ENCODE measurements around the gene RNASE11. TPM values are rescaled to one million over a fixed set of nuclear protein-coding genes. Genes with fewer than 3 reads are reported as not detected.

The RNASE11 gene
- total and polyA plus RNA-seq, 9 of the 15 experiments (the other 6 are each of a cell fraction or from before 2014, with no cell fraction given): 0.16 to 0.29 (median 0.22) TPM; not detected in 6

GRCh38 chr14:20615996-20616395 lies 28.2 kb upstream of the RNASE11 start (continued):
- TF ChIP-seq BRCA1 (IDR thresholded peaks at IDR 0.05) (no peak), BRCA1 (CRISPR knock-in tag; IDR thresholded peaks at IDR 0.05) (no peak), POLR3A (IDR thresholded peaks at IDR 0.05; ENCODE audit: borderline replicate concordance, extremely low read depth, insufficient read depth, insufficient read length) (no peak), SIX5 (IDR thresholded peaks at IDR 0.05; ENCODE audit: borderline replicate concordance in 1 of 2, insufficient read depth in 1 of 2, low read depth in 1 of 2, low read length in 2 of 2) (no peak), ELF1 (tag; IDR thresholded peaks at IDR 0.05) (no peak), SOX6 (IDR thresholded peaks at IDR 0.05) (no peak), U2AF1 (optimal IDR thresholded peaks at IDR 0.05; ENCODE audit: low read depth, low read length) (no peak)

DNA sequence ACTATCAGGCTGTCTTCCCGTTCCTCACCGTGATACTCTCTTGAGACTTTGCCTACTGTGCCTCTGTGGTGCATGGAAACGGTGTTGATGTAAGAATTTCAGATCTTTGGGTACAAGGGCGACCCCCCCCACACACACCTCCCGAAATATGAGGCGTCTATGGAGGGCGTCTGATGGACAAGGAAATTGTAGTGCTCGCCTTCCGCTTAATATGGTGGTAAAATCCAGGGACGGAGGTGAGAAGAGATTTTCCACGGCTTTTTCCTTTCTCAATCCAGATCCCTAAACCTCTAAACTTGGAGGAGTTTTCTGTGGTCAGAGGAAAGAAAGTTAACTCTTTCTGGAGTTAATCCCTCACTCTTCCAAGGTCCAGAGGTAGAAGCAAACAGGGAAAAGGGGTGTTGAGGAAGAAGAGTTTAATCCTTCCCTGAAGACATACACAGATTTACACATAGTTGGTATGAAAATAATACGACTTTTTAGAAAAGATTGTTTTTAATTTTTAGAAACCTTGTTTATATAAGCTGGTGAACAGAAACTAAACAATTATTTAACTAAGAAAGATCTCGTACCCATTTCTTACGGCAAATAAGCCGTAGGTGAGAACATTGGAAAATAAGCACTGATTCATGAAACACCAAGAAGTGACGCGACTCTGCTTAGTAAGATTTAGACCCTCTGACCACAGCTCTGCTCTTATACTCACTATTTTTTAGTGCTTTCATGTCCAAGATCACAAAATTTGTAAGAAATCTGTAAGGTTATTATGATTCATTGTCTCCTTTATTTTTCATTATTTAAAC lies 26.4 kb upstream of the RNASE11 start:
- Histone ChIP-seq H3K36me3 (ENCODE audit: control insufficient read depth, insufficient read depth, low read length) (no peaks in the 10 kb centered on the region), H3K4me2 (ENCODE audit: insufficient read depth, low read length) (peak overlapping the region; percentile 92), H3K27me3 (ENCODE audit: control insufficient read depth in 2 of 2, insufficient read depth in 2 of 2, low read length in 2 of 2) (no peaks in the 10 kb centered on the region), H3K4me1 (replicated peaks in 1 of 2; ENCODE audit: control insufficient read depth in 2 of 2, insufficient read depth in 2 of 2, low read length in 2 of 2) (peaks cover 5 to 26% of the 10 kb centered on the region in 2 experiments; a peak in 3 of 5 replicates), H3K79me2 (ENCODE audit: control insufficient read depth, insufficient read depth, low read length) (no peaks in the 10 kb centered on the region), H2AFZ (ENCODE audit: low read depth, low read length) (peak overlapping the region; percentile 92), H3K9ac (ENCODE audit: insufficient read depth in 1 of 2, low read depth in 2 of 2, low read length in 2 of 2) (peak overlapping the region; percentile 55 to 83; a peak in 3 of 4 replicates), H4K20me1 (replicated peaks; ENCODE audit: control insufficient read depth, insufficient read depth, low read length) (no peaks in the 10 kb centered on the region), H3K4me3 (peak overlapping the region; percentile 62), H3K9me3 (replicated peaks; ENCODE audit: control insufficient read depth, insufficient read depth, low read depth, low read length) (no peaks in the 10 kb centered on the region), H3K9me1 (ENCODE audit: control insufficient read depth, insufficient read depth, low read length) (no peaks in the 10 kb centered on the region), H3K27ac (ENCODE audit: extremely low read depth, low read depth, low read length) (no peak overlapping the region; the same call in 2 of the 3 replicates)
- ATAC-seq (peak; percentile 7; the same call in 2 of the 3 replicates), FAIRE-seq (no peak), DNase-seq (ENCODE audit: extremely low read depth in 1 of 4, low spot score in 3 of 4) (no peak)
- in situ Hi-C loops (cut with MboI) (loop anchor here (5.0 kb wide), 2 partner anchors 78 to 287 kb away; no protein-coding TSS in a partner anchor), intact Hi-C loops (cut with micrococcal nuclease) (no loop called here)
- BruUV-seq (replicated peaks): no TSS peak
- ChIA-PET POLR2A (interaction anchor here (0.6 to 0.9 kb wide), 4 partner anchors 17 to 256 kb away, joined by 3 read pairs; partner anchors contain the start of gene PNP), CTCF (ENCODE audit: low intra/inter-chr PET ratio) (interaction anchor here (0.6 kb wide), 1 partner anchor 12 kb away, joined by 3 read pairs; no protein-coding TSS in a partner anchor)
- 9% methylated on average over 15 of the region's 17 CpGs for WGBS (ENCODE audit: insufficient coverage, low coverage, missing lambda C conversion rate)
- TF ChIP-seq LCOR (CRISPR knock-in tag; IDR thresholded peaks at IDR 0.05) (0 out of 2 replicates have a peak, but pooled peaks have one; percentile 4), NR2C2 (CRISPR knock-in tag; IDR thresholded peaks at IDR 0.05) (no peak), NR2C2 (tag; IDR thresholded peaks at IDR 0.05) (0 out of 2 replicates have a peak, but pooled peaks have one; percentile 12), TGIF2 (CRISPR knock-in tag; IDR thresholded peaks at IDR 0.05) (no peak), TRIM25 (IDR thresholded peaks at IDR 0.05; ENCODE audit: borderline replicate concordance) (no peak), SMARCE1 (IDR thresholded peaks at IDR 0.05) (no peak), KDM1A (IDR thresholded peaks at IDR 0.05) (0 out of 4 replicates have a peak, but pooled peaks of 1 of the 2 experiments have one; percentile 38), ZNF512 (tag; IDR thresholded peaks at IDR 0.05) (no peak), ZNF184 (CRISPR knock-in tag; IDR thresholded peaks at IDR 0.05) (no peak)

Data from K562 (cell line).